ENCODE measurements around the gene PARP15. TPM values are rescaled to one million over a fixed set of nuclear protein-coding genes. Genes with fewer than 3 reads are reported as not detected.

The PARP15 gene
- total RNA-seq, 1 experiment from 2014 or later, result 0.12 TPM

DNA sequence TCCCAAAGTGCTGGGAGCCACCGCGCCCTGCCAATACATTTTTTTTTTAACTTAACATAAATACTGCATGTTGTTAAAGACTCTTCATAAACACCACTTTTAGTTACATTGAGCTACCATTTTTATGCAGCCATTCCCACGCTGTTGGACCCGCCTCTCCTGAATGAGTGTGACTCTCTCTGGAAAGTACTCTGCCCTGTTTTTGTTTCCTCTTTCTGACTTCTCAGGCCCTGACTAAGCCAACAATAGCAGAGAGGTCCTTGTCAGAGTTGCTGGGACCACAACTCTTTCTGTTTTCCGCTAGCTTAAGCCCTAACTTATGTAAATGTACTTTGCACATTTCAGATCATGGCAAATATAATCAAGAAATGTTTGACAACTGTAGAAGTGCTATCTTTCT lies 35.2 kb downstream of the PARP15 start:
- ChIA-PET RAD21 (ENCODE audit: low non-redundant PET in 1 of 2, low total read pairs in 2 of 2, uncharacterized antibody in 2 of 2, unreplicated experiment in 2 of 2) (no interaction called here), CTCF (no interaction called here), POLR2A (no interaction called here)
- intact Hi-C loops (cut with micrococcal nuclease), result no loop called here
- no peak for TF ChIP-seq ZFX (IDR thresholded peaks at IDR 0.05)
- TF ChIP-seq SP1 (IDR thresholded peaks at IDR 0.05; ENCODE audit: low read depth), result no peak
- TF ChIP-seq POLR2A (IDR thresholded peaks at IDR 0.05; ENCODE audit: borderline replicate concordance, extremely low read depth, insufficient read depth, insufficient read length), result no peak
- no peak overlapping the region for H3K4me3 ChIP-seq (replicated peaks in 1 of 2; ENCODE audit: low read depth in 1 of 2, low read length in 2 of 2)
- H4K20me1 ChIP-seq (ENCODE audit: insufficient read depth), result no peaks in the 10 kb centered on the region
- H3K79me2 ChIP-seq (ENCODE audit: insufficient read depth, low read length), result no peaks in the 10 kb centered on the region
- H3K36me3 ChIP-seq (ENCODE audit: control insufficient read depth in 1 of 2, insufficient read depth in 2 of 2, low read length in 2 of 2), result no peaks in the 10 kb centered on the region
- H3K27ac ChIP-seq (ENCODE audit: low read depth, low read length), result no peak overlapping the region
- no peak overlapping the region for H3K9ac ChIP-seq (ENCODE audit: low read length)
- no peaks in the 10 kb centered on the region for H3K9me2 ChIP-seq (ENCODE audit: insufficient read depth)
- BruUV-seq (replicated peaks), result no TSS peak
- ATAC-seq, result no peak
- peaks cover 3 to 19% of the 10 kb centered on the region in 2 experiments; a peak in 3 of 4 replicates for H3K4me1 ChIP-seq (ENCODE audit: control insufficient read depth in 1 of 2, insufficient read depth in 2 of 2, low read length in 2 of 2)
- H3K27me3 ChIP-seq (ENCODE audit: insufficient read depth, low read length), result no peaks in the 10 kb centered on the region
- DNase-seq (ENCODE audit: low read depth, low spot score), result no peak
- no peak overlapping the region for H3K4me2 ChIP-seq (ENCODE audit: low read length)
- no peak overlapping the region for H2AFZ ChIP-seq (ENCODE audit: low read depth, low read length, poor library complexity, severe bottlenecking)
- H3K9me3 ChIP-seq (ENCODE audit: control insufficient read depth in 1 of 2, insufficient read depth in 1 of 2, low read depth in 1 of 2, low read length in 2 of 2), result no peaks in the 10 kb centered on the region

- Histone ChIP-seq H2AFZ (ENCODE audit: low read depth, low read length, poor library complexity, severe bottlenecking) (peak overlapping the region; percentile 33), H3K9me2 (ENCODE audit: insufficient read depth) (no peaks in the 10 kb centered on the region), H3K27me3 (ENCODE audit: insufficient read depth, low read length) (no peaks in the 10 kb centered on the region), H3K36me3 (ENCODE audit: control insufficient read depth in 1 of 2, insufficient read depth in 2 of 2, low read length in 2 of 2) (no peaks in the 10 kb centered on the region), H3K4me3 (replicated peaks in 1 of 2; ENCODE audit: low read depth in 1 of 2, low read length in 2 of 2) (no peak overlapping the region), H3K9ac (ENCODE audit: low read length) (no peak overlapping the region), H3K4me2 (ENCODE audit: low read length) (no peak overlapping the region), H3K79me2 (ENCODE audit: insufficient read depth, low read length) (no peaks in the 10 kb centered on the region), H3K27ac (ENCODE audit: low read depth, low read length) (no peak overlapping the region), H3K4me1 (ENCODE audit: control insufficient read depth in 1 of 2, insufficient read depth in 2 of 2, low read length in 2 of 2) (peaks cover 0 to 7% of the 10 kb centered on the region in 2 experiments; a peak in 2 of 4 replicates), H3K9me3 (ENCODE audit: control insufficient read depth in 1 of 2, insufficient read depth in 1 of 2, low read depth in 1 of 2, low read length in 2 of 2) (no peaks in the 10 kb centered on the region), H4K20me1 (ENCODE audit: insufficient read depth) (no peaks in the 10 kb centered on the region)
- ATAC-seq (no peak), DNase-seq (ENCODE audit: low read depth, low spot score) (no peak)
- POLR2A ChIA-PET, result no interaction called here
- RAD21 ChIA-PET (ENCODE audit: low non-redundant PET in 1 of 2, low total read pairs in 2 of 2, uncharacterized antibody in 2 of 2, unreplicated experiment in 2 of 2), result no interaction called here
- no peak for TF ChIP-seq FOSL1 (IDR thresholded peaks at IDR 0.05; ENCODE audit: low read depth)
- no peak for TF ChIP-seq EZH2 (IDR thresholded peaks at IDR 0.05)
- TF ChIP-seq POLR2AphosphoS5 (IDR thresholded peaks at IDR 0.05; ENCODE audit: low read depth, low read length), result no peak
- TF ChIP-seq EZH2phosphoT487 (IDR thresholded peaks at IDR 0.05; ENCODE audit: borderline replicate concordance), result no peak
- no peak for TF ChIP-seq EGR1 (IDR thresholded peaks at IDR 0.05; ENCODE audit: low read depth)
- TF ChIP-seq CBX3 (IDR thresholded peaks at IDR 0.05; ENCODE audit: low read depth), result no peak
- no peak for TF ChIP-seq CTCF (IDR thresholded peaks at IDR 0.05 in 2 of 3, conservative IDR thresholded peaks at IDR 0.05 in 1 of 3; ENCODE audit: borderline replicate concordance in 1 of 3, insufficient read depth in 1 of 3, low read depth in 2 of 3, low read length in 2 of 3)
- BruUV-seq (replicated peaks), result no TSS peak
- intact Hi-C loops (cut with micrococcal nuclease), result no loop called here
- CTCF ChIA-PET, result no interaction called here
Measured at GRCh38 chr3:122615303-122615702, 37.9 kb downstream of the PARP15 start.
